Measurements from ENCODE around the gene PRDM16.

The PRDM16 gene

DNA sequence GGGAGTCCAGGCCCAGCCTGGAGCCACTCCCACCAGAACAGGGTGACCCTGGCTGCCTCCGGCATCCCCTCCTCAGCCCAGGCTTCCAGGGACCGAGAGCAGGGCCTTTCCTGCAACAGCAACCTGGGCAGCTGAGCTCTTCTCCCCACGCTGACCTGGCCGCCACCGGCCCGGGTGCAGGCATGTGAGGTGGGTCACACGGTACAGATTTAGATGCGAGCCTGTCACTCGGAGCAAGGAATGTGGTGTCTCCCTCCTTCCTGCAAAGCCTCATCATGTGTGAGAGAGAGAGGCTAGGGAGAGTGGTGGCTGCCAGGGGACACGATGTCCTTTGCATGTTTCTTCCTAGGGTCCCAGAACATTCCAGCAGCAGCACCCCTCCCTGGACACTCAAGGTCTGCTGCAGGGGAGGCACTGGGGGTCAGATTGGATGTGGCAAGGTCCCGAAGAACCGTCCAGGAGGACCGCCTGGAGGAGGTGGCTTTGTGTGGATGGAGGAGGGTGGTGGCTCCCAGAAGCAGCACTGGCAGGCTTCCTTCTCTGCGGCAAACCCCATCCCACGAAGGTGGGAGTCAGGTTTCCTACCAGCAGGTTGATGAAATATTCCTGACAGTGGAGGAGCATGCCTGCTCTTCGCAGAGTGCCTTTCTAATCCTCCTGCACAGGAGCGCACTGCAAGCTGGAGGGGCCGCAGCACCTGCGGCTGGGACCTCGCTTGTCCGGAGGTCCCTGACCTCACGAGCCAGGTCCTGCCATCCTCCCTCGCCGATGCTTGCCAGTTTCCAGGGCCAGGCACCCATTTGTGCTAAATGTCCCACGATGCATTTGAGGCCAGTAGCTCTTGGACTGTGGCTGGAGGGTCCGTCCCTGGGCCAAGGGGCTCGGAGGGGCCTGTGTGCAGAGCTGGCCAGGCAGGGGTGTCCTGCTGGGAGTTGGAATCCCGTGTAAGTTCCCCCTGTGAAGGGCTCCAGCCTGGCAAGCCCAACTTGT, 68.4 kb downstream of the PRDM16 start:
- Mint-ChIP-seq H3K4me3 (no peak overlapping the region), H3K27me3 (no peaks in the 10 kb centered on the region), H3K9me3 (no peaks in the 10 kb centered on the region), H3K36me3 (no peaks in the 10 kb centered on the region), H3K27ac (no peak overlapping the region), H3K4me1 (no peaks in the 10 kb centered on the region)
- DNase-seq (no peak), ATAC-seq (replicated peaks) (no peak)

- Mint-ChIP-seq H3K4me1 (no peaks in the 10 kb centered on the region), H3K36me3 (no peaks in the 10 kb centered on the region), H3K9me3 (no peaks in the 10 kb centered on the region), H3K4me3 (no peak overlapping the region), H3K27me3 (no peaks in the 10 kb centered on the region), H3K27ac (no peak overlapping the region)
- DNase-seq (no peak), ATAC-seq (replicated peaks) (no peak)
Observed at GRCh38 chr1:3138623-3139151, 69.7 kb downstream of the PRDM16 start.

GRCh38 chr1:3139451-3139852, 70.4 kb downstream of the PRDM16 start:
- ATAC-seq (replicated peaks) = no peak
- no peaks in the 10 kb centered on the region for H3K9me3 Mint-ChIP-seq
- H3K27me3 Mint-ChIP-seq = no peaks in the 10 kb centered on the region
- H3K27ac Mint-ChIP-seq = no peak overlapping the region
- no peaks in the 10 kb centered on the region for H3K4me1 Mint-ChIP-seq
- H3K36me3 Mint-ChIP-seq = no peaks in the 10 kb centered on the region
- no peak overlapping the region for H3K4me3 Mint-ChIP-seq
- no peak for DNase-seq

DNA sequence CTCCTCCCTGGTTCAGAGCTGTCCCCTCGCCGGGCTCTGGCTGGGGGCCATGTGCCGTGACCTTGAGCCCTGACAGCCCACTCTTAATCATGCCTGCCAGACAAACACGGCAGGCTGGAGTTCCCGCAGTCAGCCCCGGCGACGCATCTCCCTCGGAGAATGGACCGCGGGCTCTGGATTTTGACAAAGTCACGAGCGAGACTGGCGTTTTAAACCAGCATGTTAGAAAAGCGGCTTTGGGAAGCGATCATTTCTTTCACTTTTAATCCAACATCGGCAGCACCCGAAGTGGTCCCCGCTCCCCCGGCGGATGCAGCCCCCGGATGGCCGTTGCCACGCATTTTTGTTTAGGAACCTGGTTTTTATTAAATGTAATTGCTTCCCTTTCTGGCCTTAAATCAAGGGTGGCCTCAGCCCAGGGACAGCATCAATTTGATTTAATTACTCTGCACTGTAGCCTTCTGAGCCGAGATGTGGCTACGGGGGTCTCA, 70.9 kb downstream of the PRDM16 start:
- no peak overlapping the region for H3K27ac Mint-ChIP-seq
- no peak for DNase-seq
- no peaks in the 10 kb centered on the region for H3K9me3 Mint-ChIP-seq
- H3K36me3 Mint-ChIP-seq = no peaks in the 10 kb centered on the region
- H3K4me3 Mint-ChIP-seq = no peak overlapping the region
- H3K27me3 Mint-ChIP-seq = no peaks in the 10 kb centered on the region
- ATAC-seq (replicated peaks) = no peak
- no peaks in the 10 kb centered on the region for H3K4me1 Mint-ChIP-seq

DNA sequence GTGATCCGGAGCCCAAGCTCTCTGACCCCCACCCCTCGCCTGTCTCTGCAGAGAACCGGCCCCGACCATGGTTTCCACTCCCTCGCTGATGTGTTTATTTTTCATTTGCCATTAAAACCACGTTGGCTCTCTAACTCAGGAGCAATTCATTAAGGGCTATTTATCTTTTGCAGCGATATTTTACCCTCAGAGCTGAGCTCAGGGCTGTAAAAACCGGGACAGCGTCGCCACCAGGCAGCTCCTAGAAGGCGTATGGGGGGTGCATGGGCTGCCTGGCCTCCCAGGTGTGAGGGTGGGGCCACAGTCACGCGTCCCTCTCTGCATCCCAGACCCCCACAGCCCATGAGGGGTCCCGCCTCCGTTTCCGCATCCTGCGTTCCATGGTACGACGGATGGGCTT, 71.4 kb downstream of the PRDM16 start:
- no peaks in the 10 kb centered on the region for H3K27me3 Mint-ChIP-seq
- ATAC-seq (replicated peaks) (no peak), DNase-seq (no peak)
- no peaks in the 10 kb centered on the region for H3K4me1 Mint-ChIP-seq
- H3K4me3 Mint-ChIP-seq = no peak overlapping the region
- no peaks in the 10 kb centered on the region for H3K36me3 Mint-ChIP-seq
- no peak overlapping the region for H3K27ac Mint-ChIP-seq
- H3K9me3 Mint-ChIP-seq = no peaks in the 10 kb centered on the region

GRCh38 chr1:3141129-3141528, 72.1 kb downstream of the PRDM16 start:
- H3K36me3 Mint-ChIP-seq = no peaks in the 10 kb centered on the region
- no peak for DNase-seq
- no peaks in the 10 kb centered on the region for H3K9me3 Mint-ChIP-seq
- ATAC-seq (replicated peaks) = no peak
- H3K4me3 Mint-ChIP-seq = no peak overlapping the region
- no peaks in the 10 kb centered on the region for H3K27me3 Mint-ChIP-seq
- H3K4me1 Mint-ChIP-seq = no peaks in the 10 kb centered on the region
- H3K27ac Mint-ChIP-seq = no peak overlapping the region

DNA sequence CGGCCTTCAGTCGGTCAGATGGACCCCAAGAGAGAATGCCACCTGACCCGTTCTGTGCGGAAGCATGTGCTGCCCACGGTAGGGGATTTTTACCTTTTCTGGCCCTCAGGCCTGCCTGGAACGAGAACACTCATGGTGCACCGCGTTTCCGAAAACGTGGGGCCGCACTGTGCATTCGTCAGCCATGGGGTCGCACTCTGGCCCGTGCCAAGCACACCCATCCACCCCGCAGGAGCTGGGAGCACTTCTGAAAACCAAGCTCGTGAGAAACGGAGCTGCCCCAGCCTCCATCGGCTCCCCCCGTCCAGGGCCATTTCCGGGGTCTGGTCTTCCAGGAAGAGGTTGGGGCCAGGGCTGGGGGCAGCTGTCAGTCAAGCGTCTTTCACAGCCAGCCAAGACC, 72.8 kb downstream of the PRDM16 start:
- no peak overlapping the region for H3K27ac Mint-ChIP-seq
- no peaks in the 10 kb centered on the region for H3K4me1 Mint-ChIP-seq
- ATAC-seq (replicated peaks) (no peak), DNase-seq (no peak)
- H3K9me3 Mint-ChIP-seq = peaks cover 5 to 7% of the 10 kb centered on the region in 2 donors
- H3K36me3 Mint-ChIP-seq = no peaks in the 10 kb centered on the region
- no peaks in the 10 kb centered on the region for H3K27me3 Mint-ChIP-seq
- no peak overlapping the region for H3K4me3 Mint-ChIP-seq

DNA sequence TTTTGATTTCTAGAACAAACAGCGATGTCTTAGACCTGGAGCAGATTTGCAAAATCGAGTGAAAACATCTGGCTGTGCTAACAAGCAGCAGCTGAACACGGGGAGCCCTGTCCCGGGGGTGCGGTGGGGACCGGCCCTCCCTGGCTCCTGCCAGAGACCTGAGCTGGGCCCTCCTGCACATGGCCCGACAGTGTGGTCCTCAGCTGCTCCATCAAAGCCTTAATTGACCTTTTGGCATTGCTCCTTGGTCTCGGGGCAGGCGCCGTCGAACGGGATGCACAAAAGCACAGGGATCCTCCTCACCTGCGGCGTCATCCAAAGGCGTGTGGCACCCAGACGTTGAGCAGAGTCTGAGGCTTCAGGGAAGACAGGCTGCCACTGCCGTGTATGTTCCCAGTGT, 73.2 kb downstream of the PRDM16 start:
- no peaks in the 10 kb centered on the region for H3K36me3 Mint-ChIP-seq
- ATAC-seq (replicated peaks) = no peak
- no peak for DNase-seq
- no peaks in the 10 kb centered on the region for H3K4me1 Mint-ChIP-seq
- no peaks in the 10 kb centered on the region for H3K27me3 Mint-ChIP-seq
- no peak overlapping the region for H3K27ac Mint-ChIP-seq
- H3K9me3 Mint-ChIP-seq = peaks cover 5 to 10% of the 10 kb centered on the region in 2 donors
- H3K4me3 Mint-ChIP-seq = no peak overlapping the region

DNA sequence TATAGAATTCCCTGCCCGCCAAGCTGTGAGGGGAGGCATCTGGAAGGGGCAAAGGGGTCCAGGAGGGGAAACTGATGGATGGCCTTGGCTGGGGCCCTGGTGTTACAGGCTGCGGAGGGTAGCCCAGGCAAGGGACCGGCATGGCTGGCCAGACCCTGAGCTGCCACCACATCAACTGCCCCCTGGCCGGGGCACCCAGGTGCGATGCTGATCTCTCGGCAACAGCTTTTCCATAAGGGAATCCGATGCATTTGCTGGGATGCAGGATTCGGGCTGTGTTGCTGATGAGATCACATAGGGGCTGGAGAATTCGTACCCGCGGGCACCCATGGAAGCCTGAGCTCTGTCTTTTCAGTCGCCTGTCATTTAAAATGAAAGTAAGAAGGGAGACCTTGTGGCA, 73.7 kb downstream of the PRDM16 start:
- DNase-seq (no peak), ATAC-seq (replicated peaks) (no peak)
- no peaks in the 10 kb centered on the region for H3K27me3 Mint-ChIP-seq
- H3K36me3 Mint-ChIP-seq = no peaks in the 10 kb centered on the region
- peaks cover 5 to 10% of the 10 kb centered on the region in 2 donors for H3K9me3 Mint-ChIP-seq
- H3K4me1 Mint-ChIP-seq = no peaks in the 10 kb centered on the region
- no peak overlapping the region for H3K27ac Mint-ChIP-seq
- H3K4me3 Mint-ChIP-seq = no peak overlapping the region

DNA sequence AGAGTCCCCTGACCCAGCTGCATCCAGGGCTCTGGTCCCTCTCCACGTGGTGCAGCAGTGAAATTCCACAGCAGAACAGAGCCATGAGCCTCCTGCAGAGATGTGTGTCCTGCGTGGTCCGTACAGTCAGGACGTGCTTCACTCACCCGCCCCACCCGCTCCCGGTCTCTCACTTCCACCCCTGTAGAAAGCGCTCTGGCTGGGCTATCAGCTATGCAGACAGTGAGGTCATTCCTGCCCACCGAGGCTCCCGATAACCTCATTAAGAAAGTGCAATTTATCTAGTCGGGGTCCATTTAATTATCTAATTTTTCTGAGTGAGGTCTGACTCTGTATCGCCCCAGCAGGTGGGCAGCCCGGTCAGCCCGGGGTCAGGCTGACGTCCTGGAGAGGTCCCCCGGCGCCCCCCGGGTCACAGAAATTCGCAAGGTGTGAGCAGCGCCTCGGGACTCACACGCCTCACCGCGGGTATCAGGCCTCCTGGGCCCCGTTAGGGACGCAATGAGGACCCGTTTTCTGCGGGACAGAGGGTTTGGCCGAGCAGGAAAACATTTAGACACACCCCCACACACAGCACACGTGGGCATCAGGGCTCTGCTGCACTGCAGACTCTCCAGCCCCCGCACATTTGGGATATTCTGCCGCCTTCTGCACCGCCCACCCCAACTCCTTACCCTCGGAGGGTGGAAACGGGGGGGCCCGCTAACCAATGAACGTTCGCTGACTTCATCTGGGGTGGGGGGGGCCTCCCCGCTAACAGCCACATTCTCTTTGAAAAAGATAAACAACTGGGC, 76.7 kb downstream of the PRDM16 start:
- H3K4me3 Mint-ChIP-seq = no peak overlapping the region
- DNase-seq = no peak

GRCh38 chr1:3146458-3146857, 77.5 kb downstream of the PRDM16 start:
- Mint-ChIP-seq H3K4me1 (no peaks in the 10 kb centered on the region), H3K36me3 (no peaks in the 10 kb centered on the region), H3K4me3 (no peak overlapping the region), H3K27me3 (peaks cover 0 to 3% of the 10 kb centered on the region in 2 donors), H3K27ac (no peak overlapping the region), H3K9me3 (peaks cover 5 to 10% of the 10 kb centered on the region in 2 donors)
- no peak for ATAC-seq (replicated peaks)
- DNase-seq = no peak

More for the DNA sequence above, 76.7 kb downstream of the PRDM16 start:
- peaks cover 5 to 10% of the 10 kb centered on the region in 2 donors for H3K9me3 Mint-ChIP-seq
- no peaks in the 10 kb centered on the region for H3K27me3 Mint-ChIP-seq
- H3K27ac Mint-ChIP-seq = no peak overlapping the region
- H3K4me1 Mint-ChIP-seq = no peaks in the 10 kb centered on the region
- no peaks in the 10 kb centered on the region for H3K36me3 Mint-ChIP-seq
- ATAC-seq (replicated peaks) = no peak

GRCh38 chr1:3146907-3147306, 77.9 kb downstream of the PRDM16 start:
- ATAC-seq (replicated peaks) (no peak), DNase-seq (no peak)
- Mint-ChIP-seq H3K9me3 (peaks cover 5 to 10% of the 10 kb centered on the region in 2 donors), H3K36me3 (no peaks in the 10 kb centered on the region), H3K27me3 (peaks cover 3 to 7% of the 10 kb centered on the region in 2 donors), H3K27ac (no peak overlapping the region), H3K4me3 (no peak overlapping the region), H3K4me1 (no peaks in the 10 kb centered on the region)

- no peak overlapping the region for H3K27ac Mint-ChIP-seq
- no peaks in the 10 kb centered on the region for H3K4me1 Mint-ChIP-seq
- H3K4me3 Mint-ChIP-seq = no peak overlapping the region
- H3K9me3 Mint-ChIP-seq = peaks cover 5 to 10% of the 10 kb centered on the region in 2 donors
- DNase-seq (no peak), ATAC-seq (replicated peaks) (no peak)
- H3K27me3 Mint-ChIP-seq = peaks cover 8 to 20% of the 10 kb centered on the region in 2 donors
- H3K36me3 Mint-ChIP-seq = no peaks in the 10 kb centered on the region
Observed at GRCh38 chr1:3148171-3148570, 79.2 kb downstream of the PRDM16 start.

GRCh38 chr1:3149277-3149676, 80.3 kb downstream of the PRDM16 start:
- peaks cover 8 to 30% of the 10 kb centered on the region in 2 donors for H3K27me3 Mint-ChIP-seq
- H3K4me3 Mint-ChIP-seq = no peak overlapping the region
- DNase-seq (no peak), ATAC-seq (replicated peaks) (no peak)
- H3K4me1 Mint-ChIP-seq = no peaks in the 10 kb centered on the region
- no peaks in the 10 kb centered on the region for H3K36me3 Mint-ChIP-seq
- no peak overlapping the region for H3K27ac Mint-ChIP-seq
- peaks cover 5 to 10% of the 10 kb centered on the region in 2 donors for H3K9me3 Mint-ChIP-seq

All from stimulated activated naive B cell treated with anti-CD40 and anti-IgM and Interleukin-4, amounts not matched to agents 10 μg/mL and 1 μg/mL and 100 μg/mL, for 72 hours (primary cell).